Prostate gland (tissue), 2 donors: Measurements from ENCODE around the gene TBX3. TPM values are rescaled to one million over a fixed set of nuclear protein-coding genes. Genes with fewer than 3 reads are reported as not detected.

ENCODE experiments used
- DNase-seq: peaks from one replicate; pipeline ENCODE4 v3.0.0-alpha.2; 2019; ENCODE audit warnings: low spot score
- H3K27ac ChIP-seq, 2 donors: fragments of 200-600 bp; sonication (generic); 2 replicates each; pipeline ENCODE4 v1.5.1; 2017 to 2019
- H3K27me3 ChIP-seq: fragments of 200-600 bp; sonication (generic); replicated peaks from 2 replicates; pipeline ENCODE4 v1.5.1; 2019; ENCODE audit not compliant: insufficient read depth
- H3K36me3 ChIP-seq, 2 donors: fragments of 200-600 bp; sonication (generic); 1 replicate in 1 of 2; 2 replicates in 1 of 2; pipeline versions ENCODE4 v1.5.1 to v1.8.1; 2017 to 2019
- H3K4me1 ChIP-seq: fragments of 200-600 bp; sonication (generic); replicated peaks from 2 replicates; pipeline ENCODE4 v1.5.1; 2019
- H3K4me3 ChIP-seq, 2 donors: fragments of 200-600 bp; sonication (generic); 2 replicates each; pipeline ENCODE4 v1.5.1; 2017 to 2019
- H3K9me3 ChIP-seq: fragments of 200-600 bp; sonication (generic); 2 replicates; pipeline ENCODE4 v1.5.1; 2017
- POLR2A ChIP-seq: fragments of 450-650 bp; IDR thresholded peaks from one replicate; pipeline ENCODE4 v1.6.1; 2016; ENCODE audit warnings: antibody characterized with exemption, mild to moderate bottlenecking
- POLR2AphosphoS5 ChIP-seq: sonication (generic); formaldehyde crosslinking; IDR thresholded peaks from one replicate; pipeline ENCODE4 v1.6.1; 2017; ENCODE audit warnings: antibody characterized with exemption
- WGBS: methylation state at CpG from one replicate; pipeline ENCODE4 v1.1.5; 2018; 5-methylcytosine and 5-hydroxymethylcytosine counted together
- intact Hi-C: fragments of 100-400 bp; cut with DNase I; formaldehyde crosslinking; loops from one replicate; pipeline ENCODE4 v1.14.2; 2022
- total RNA-seq, 2 donors: library from RNA; depleted of rRNA; stranded (reverse); fragments of >200 nt; gene quantifications; one replicate each; pipeline ENCODE4 v1.1.0, GENCODE V29; 2016
- TF ChIP-seq, protein P1 (sequence below), 4 experiments: fragments of 200-600 bp in 2 of 4; fragments of 450-650 bp in 2 of 4; sonication (generic) in 2 of 4; IDR thresholded peaks; 1 replicate in 3 of 4; 2 replicates in 1 of 4; pipeline ENCODE4 v1.5.1; 2016 to 2019; ENCODE audit warnings: antibody characterized with exemption in 4 of 4, mild to moderate bottlenecking in 2 of 4, moderate library complexity in 2 of 4

Gene TBX3
- total RNA-seq, 2 donors from 2014 or later: 155 to 259 TPM

DNA sequence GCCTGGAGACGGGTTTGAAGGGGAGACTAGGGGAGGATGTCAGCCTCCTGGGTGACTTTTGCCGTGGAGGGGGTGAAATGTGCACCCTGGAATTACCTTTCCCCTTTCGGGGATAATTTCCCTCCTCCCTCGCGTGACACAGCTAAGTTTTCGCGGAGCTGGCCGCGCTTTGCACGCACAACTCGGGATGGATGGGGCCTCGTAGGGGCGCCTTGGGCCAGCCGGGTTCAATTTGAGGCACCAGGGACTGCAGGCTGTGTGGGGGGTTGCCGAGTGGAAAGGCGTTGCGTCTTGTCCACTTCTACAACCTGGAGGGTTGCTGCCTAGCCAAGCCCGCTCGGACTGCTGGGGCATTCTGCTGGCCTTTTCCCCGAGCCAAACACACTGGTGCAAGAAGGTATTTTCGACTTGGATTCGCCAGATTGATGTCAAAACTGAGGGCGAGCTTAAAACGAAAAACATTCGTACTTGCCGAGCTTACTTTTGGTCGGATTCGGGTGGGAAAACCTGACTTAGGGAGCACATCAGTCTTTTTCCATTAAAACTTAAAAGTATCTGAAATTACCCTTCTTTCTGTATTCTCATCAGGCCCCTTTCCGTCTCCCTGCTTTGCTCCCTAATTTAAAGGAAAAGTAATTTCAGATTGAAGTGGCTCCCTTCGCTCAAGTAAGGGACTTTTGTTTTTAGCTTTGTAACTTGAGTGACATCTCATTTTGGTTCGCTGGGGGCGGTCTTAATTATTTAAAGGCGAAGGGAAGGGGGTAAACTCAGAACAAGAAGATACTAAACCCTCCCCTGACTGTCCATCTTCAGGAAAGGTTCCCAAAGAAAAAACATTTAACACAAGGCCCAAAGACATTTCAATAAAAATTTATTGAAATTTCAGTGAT, 14.3 kb downstream of the TBX3 start:
- WGBS: 10% methylated on average over 30 of the region's 33 CpGs
- Histone ChIP-seq H3K36me3 (peaks cover 0 to 8% of the 10 kb centered on the region in 2 donors), H3K4me3 (peak overlapping the region; percentile 31 to 94), H3K4me1 (no peaks in the 10 kb centered on the region), H3K27me3 (no peaks in the 10 kb centered on the region), H3K27ac (peak overlapping the region; percentile 88 to 98), H3K9me3 (no peaks in the 10 kb centered on the region)
- no peak for TF ChIP-seq POLR2A
- TF ChIP-seq POLR2AphosphoS5: peak; percentile 32
- intact Hi-C loops: loop anchor here (5.0 to 10.0 kb wide), 2 partner anchors 503 to 965 kb away; no protein-coding TSS in a partner anchor
- DNase-seq: no peak

DNA sequence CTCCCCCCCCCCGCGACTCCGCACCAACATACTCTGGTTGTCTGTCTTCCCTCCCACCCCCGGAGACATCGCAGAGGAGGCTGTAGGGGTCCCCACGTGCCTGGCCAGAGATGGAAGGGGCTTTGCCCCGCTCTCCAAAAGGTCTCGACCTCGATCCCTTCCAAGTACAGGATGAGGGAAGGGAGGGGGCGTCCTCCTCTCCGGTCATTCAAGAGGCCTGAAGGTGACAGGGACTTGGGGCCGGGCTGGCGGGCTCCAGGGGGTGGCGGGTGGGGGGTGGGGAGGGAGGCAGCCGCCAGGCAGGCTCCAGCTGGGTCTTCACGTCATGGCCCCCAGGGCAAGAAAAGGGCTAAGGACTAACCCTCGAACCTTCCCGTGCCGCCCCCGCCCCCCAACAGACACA, 15.1 kb downstream of the TBX3 start:
- 9% methylated on average over 19 of the region's 20 CpGs for WGBS
- H3K27me3 ChIP-seq: no peaks in the 10 kb centered on the region
- no peaks in the 10 kb centered on the region for H3K4me1 ChIP-seq
- TF ChIP-seq, protein P1, sequence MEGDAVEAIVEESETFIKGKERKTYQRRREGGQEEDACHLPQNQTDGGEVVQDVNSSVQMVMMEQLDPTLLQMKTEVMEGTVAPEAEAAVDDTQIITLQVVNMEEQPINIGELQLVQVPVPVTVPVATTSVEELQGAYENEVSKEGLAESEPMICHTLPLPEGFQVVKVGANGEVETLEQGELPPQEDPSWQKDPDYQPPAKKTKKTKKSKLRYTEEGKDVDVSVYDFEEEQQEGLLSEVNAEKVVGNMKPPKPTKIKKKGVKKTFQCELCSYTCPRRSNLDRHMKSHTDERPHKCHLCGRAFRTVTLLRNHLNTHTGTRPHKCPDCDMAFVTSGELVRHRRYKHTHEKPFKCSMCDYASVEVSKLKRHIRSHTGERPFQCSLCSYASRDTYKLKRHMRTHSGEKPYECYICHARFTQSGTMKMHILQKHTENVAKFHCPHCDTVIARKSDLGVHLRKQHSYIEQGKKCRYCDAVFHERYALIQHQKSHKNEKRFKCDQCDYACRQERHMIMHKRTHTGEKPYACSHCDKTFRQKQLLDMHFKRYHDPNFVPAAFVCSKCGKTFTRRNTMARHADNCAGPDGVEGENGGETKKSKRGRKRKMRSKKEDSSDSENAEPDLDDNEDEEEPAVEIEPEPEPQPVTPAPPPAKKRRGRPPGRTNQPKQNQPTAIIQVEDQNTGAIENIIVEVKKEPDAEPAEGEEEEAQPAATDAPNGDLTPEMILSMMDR (IDR thresholded peaks at IDR 0.05): no peak
- TF ChIP-seq POLR2A (no peak), POLR2AphosphoS5 (no peak)
- intact Hi-C loops: loop anchor here (5.0 to 10.0 kb wide), 2 partner anchors 503 to 966 kb away; no protein-coding TSS in a partner anchor
- peak overlapping the region; percentile 31 to 94 for H3K4me3 ChIP-seq
- H3K27ac ChIP-seq: peak overlapping the region; percentile 88 to 98
- H3K9me3 ChIP-seq: no peaks in the 10 kb centered on the region
- DNase-seq: no peak
- H3K36me3 ChIP-seq: peaks cover 0 to 4% of the 10 kb centered on the region in 2 donors

DNA sequence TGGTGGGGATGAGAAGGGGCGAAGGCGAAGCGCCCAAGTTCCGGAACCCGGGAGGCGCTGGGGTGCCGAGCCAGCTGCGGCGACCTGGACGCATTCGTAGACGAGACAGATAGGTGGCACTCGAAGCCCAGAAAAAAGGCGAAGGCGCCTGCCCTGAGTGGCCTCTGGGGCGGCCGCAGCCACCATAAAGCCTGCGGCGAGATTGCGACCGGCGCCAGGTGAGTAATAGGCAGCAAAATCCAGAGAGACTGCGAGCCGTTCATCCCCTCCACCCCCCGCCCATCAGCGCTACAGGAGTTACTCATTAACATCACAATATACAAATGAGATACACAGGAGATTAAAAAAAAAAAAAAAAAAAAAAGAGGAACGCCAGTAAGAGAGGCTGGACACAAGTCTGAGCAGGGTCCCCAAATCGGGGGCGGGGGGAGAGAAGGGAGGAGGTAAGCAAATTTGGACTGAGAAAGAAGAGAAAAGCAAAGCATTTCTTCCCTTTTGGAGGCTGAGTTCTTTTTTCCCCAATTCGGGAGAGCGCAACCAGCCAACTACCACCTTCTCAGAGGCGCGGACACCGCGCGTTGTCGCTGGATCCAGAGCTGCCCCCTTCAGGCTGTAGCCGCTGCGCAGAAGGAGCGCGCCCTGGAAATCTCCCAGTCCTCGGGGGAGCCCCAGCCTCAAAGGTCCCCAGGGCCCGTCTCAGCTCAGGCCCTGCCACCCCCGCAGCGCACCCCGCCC, 15.7 kb downstream of the TBX3 start:
- WGBS: 1% methylated on average over 43 of the region's 46 CpGs
- Histone ChIP-seq H3K9me3 (no peaks in the 10 kb centered on the region), H3K27ac (peak overlapping the region; percentile 88 to 98), H3K4me1 (no peaks in the 10 kb centered on the region), H3K27me3 (no peaks in the 10 kb centered on the region), H3K36me3 (no peaks in the 10 kb centered on the region), H3K4me3 (peak overlapping the region; percentile 31 to 94)
- TF ChIP-seq POLR2A (peak; percentile 40), POLR2AphosphoS5 (peak; percentile 76)
- TF ChIP-seq, protein P1 (IDR thresholded peaks at IDR 0.05): peak; percentile 43 to 93 (median 68)
- DNase-seq: peak; percentile 94
- intact Hi-C loops: loop anchor here (5.0 to 10.0 kb wide), 2 partner anchors 504 to 966 kb away; no protein-coding TSS in a partner anchor

DNA sequence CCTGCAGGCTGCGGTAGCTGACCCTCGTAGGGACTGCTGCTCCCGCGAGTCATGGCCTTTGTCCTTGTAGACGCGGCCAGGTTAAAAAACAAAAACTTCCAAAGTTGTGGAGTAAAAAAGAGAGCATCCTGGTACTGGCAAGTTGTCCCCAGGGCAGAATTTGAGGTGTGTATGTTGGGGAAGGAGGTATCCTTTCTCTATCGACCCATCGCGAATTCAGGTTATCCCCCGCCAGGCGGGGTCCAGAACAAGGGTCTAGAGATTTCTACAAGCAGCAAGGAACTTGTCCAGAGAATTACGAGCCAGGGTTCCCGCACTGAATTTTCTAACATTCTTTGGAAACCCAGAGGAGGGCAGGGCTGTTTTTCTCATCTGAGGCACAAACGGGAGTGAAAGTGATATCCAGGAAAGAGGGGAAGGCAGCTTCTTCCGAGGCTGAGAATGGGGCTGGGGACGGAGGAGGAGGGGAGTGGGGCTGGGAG, 16.3 kb downstream of the TBX3 start:
- Histone ChIP-seq H3K27ac (peak overlapping the region; percentile 88 to 98), H3K27me3 (no peaks in the 10 kb centered on the region), H3K4me3 (peak overlapping the region; percentile 31 to 94), H3K36me3 (no peaks in the 10 kb centered on the region), H3K4me1 (no peaks in the 10 kb centered on the region), H3K9me3 (no peaks in the 10 kb centered on the region)
- DNase-seq: no peak
- TF ChIP-seq, protein P1 (IDR thresholded peaks at IDR 0.05): no peak
- TF ChIP-seq POLR2AphosphoS5 (no peak), POLR2A (no peak)
- 18% methylated on average over 16 of the region's 16 CpGs for WGBS
- intact Hi-C loops: loop anchor here (2.0 to 10.0 kb wide), 3 partner anchors 505 to 1087 kb away; no protein-coding TSS in a partner anchor
